Omental fat pad (tissue), 4 donors: ENCODE data around the gene HLCS. TPM values are rescaled to one million over a fixed set of nuclear protein-coding genes. Genes with fewer than 3 reads are reported as not detected.

Experiments used
- ATAC-seq: fragments of 150-250 bp; one replicate; pipeline ENCODE4 v1.9.1; 2016; ENCODE audit warnings: mild to moderate bottlenecking, moderate library complexity; ENCODE audit not compliant: low FRiP score
- DNase-seq: peaks from one replicate; pipeline ENCODE4 v3.0.0-alpha.2; 2019; ENCODE audit warnings: low spot score
- CTCF ChIP-seq, 3 donors: fragments of 450-650 bp; IDR thresholded peaks; one replicate each; pipeline ENCODE4 v1.5.1; 2016 to 2017; ENCODE audit warnings: antibody characterized with exemption in 3 of 3, mild to moderate bottlenecking in 3 of 3, moderate library complexity in 2 of 3
- total RNA-seq, 4 donors: library from RNA; depleted of rRNA; stranded (reverse); fragments of >200 nt; gene quantifications; one replicate each; pipeline ENCODE4 v1.1.0, GENCODE V29; 2016

Gene HLCS
- total RNA-seq, 4 donors from 2014 or later = 14.3 to 19.3 (median 17.6) TPM

GRCh38 chr21:36718951-36719501, 247.4 kb downstream of the HLCS start:
- DNase-seq = no peak
- TF ChIP-seq CTCF (IDR thresholded peaks at IDR 0.05) = no peak
- no peak for ATAC-seq

- ATAC-seq (no peak), DNase-seq (no peak)
- no peak for TF ChIP-seq CTCF (IDR thresholded peaks at IDR 0.05)
Measured at GRCh38 chr21:36717976-36718375, 248.5 kb downstream of the HLCS start.

GRCh38 chr21:36716836-36717235, 249.6 kb downstream of the HLCS start:
- ATAC-seq (no peak), DNase-seq (no peak)
- TF ChIP-seq CTCF (IDR thresholded peaks at IDR 0.05) = no peak

DNA sequence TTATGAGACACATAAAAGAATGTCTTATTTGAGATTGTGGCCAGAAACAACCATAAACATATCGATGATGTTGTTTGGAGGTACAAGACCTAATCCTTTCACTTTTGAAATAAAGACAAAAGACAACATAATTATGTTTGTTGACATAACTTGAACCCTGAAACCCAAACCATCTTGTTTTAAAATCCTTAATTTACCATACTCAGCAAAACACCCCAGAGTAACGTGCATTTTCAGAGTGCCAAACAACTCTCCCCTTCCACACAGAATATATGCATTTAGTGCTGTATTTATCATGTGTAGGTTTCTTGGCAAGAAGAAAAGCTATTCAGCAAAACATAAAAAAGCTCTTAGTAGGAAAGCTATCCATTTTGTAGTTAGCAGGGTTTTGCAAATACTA, 250.1 kb downstream of the HLCS start:
- ATAC-seq (no peak), DNase-seq (no peak)
- no peak for TF ChIP-seq CTCF (IDR thresholded peaks at IDR 0.05)

DNA sequence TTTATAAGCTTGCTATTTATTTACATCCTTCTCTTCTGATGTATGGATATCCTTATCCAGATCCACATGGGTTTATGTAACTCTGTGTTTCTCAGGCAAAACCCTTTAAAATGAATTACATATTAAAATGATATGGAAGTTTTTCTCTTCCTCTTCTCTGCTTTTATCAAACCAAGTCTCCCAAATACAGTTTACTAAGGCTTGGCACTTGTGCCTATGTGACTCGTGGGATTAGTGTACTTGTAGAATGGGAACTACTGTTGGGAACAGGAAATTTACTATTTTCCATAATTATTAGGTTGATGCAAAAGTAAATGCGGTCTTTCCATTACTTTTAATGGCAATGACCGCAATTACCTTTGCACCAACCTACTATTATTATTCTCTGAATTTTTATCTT, 252.7 kb downstream of the HLCS start:
- DNase-seq = no peak
- ATAC-seq = no peak
- TF ChIP-seq CTCF (IDR thresholded peaks at IDR 0.05) = no peak

GRCh38 chr21:36710729-36711048, 255.8 kb downstream of the HLCS start:
- ATAC-seq = no peak
- no peak for DNase-seq
- TF ChIP-seq CTCF (IDR thresholded peaks at IDR 0.05) = no peak

- no peak for DNase-seq
- TF ChIP-seq CTCF (IDR thresholded peaks at IDR 0.05) = no peak
- ATAC-seq = no peak
Measured at GRCh38 chr21:36709868-36710728, 256.4 kb downstream of the HLCS start.
